K562 (cell line): ENCODE measurements around the gene TCFL5. TPM values are rescaled to one million over a fixed set of nuclear protein-coding genes. Genes with fewer than 3 reads are reported as not detected.

ENCODE experiments used
- ATAC-seq: fragments of 200-7000 bp; cut with Tn5 transposase; 3 replicates; pipeline ENCODE4 v1.9.1; 2020; ENCODE audit warnings: moderate library complexity
- BruUV-seq: library from RNA; stranded (reverse); fragments of 400-500 nt; replicated peaks from 2 replicates; lab custom pipeline; 2021; lab: Mats Ljungman, UMichigan
- CTCF ChIA-PET: fragments of 300-600 bp; formaldehyde crosslinking; extraction: SDS; loops from one replicate; lab custom pipeline; 2021; ENCODE audit warnings: low intra/inter-chr PET ratio; lab: Yijun Ruan, JAX
- POLR2A ChIA-PET: fragments of 300-600, 350-650 bp; sonication (Branson Sonifier 250); formaldehyde crosslinking; extraction: SDS; loops from one replicate; lab custom pipeline; 2021; ENCODE audit warnings: antibody characterized with exemption, inconsistent platforms; lab: Yijun Ruan, JAX
- DNase-seq, 4 experiments: peaks; one replicate each; pipeline versions ENCODE4 v3.0.0 to v3.0.0-alpha.2; 2011 to 2018; ENCODE audit warnings: low spot score in 3 of 4, mixed read lengths in 3 of 4; ENCODE audit errors: extremely low read depth in 1 of 4
- FAIRE-seq: peaks from 2 replicates; lab custom pipeline; 2011; peaks lifted over from hg19 to GRCh38; lab: Jason Lieb, UNC
- H2AFZ ChIP-seq: 2 replicates; pipeline ENCODE4 v1.6.0; 2011; ENCODE audit warnings: low read depth, low read length, control low read depth, inconsistent platforms
- H3K27ac ChIP-seq: fragments of 200-600 bp; 3 replicates; pipeline ENCODE4 v1.8.0; 2011; ENCODE audit warnings: low read depth, mild to moderate bottlenecking, control low read depth, inconsistent platforms, low read length, moderate library complexity, mixed read lengths; ENCODE audit errors: extremely low read depth
- H3K27me3 ChIP-seq, 2 experiments: fragments of 300-600 bp in 1 of 2; 2 replicates in 1 of 2; 3 replicates in 1 of 2; pipeline versions ENCODE4 v1.6.0 to v1.8.0; 2011; ENCODE audit warnings: inconsistent platforms in 2 of 2, low read length in 2 of 2, mild to moderate bottlenecking in 1 of 2, mixed read lengths in 1 of 2, moderate library complexity in 1 of 2; ENCODE audit not compliant: control insufficient read depth in 2 of 2, insufficient read depth in 2 of 2
- H3K36me3 ChIP-seq: fragments of 300-600 bp; 3 replicates; pipeline ENCODE4 v1.8.0; 2011; ENCODE audit warnings: mild to moderate bottlenecking, low read length, inconsistent platforms; ENCODE audit not compliant: control insufficient read depth, insufficient read depth
- H3K4me1 ChIP-seq, 2 experiments: fragments of 200-600 bp in 1 of 2; replicated peaks in 1 of 2; 2 replicates in 1 of 2; 3 replicates in 1 of 2; pipeline versions ENCODE4 v1.5.1 to v1.8.0; 2011; ENCODE audit warnings: inconsistent platforms in 2 of 2, low read length in 2 of 2, mild to moderate bottlenecking in 1 of 2, mixed read lengths in 1 of 2, moderate library complexity in 1 of 2; ENCODE audit not compliant: control insufficient read depth in 2 of 2, insufficient read depth in 2 of 2
- H3K4me2 ChIP-seq: 2 replicates; pipeline ENCODE4 v1.6.1; 2011; ENCODE audit warnings: low read length, control low read depth, inconsistent platforms, mixed read lengths; ENCODE audit not compliant: insufficient read depth
- H3K4me3 ChIP-seq: fragments of 200-600 bp; sonication (generic), shearing (Covaris generic); 2 replicates; pipeline ENCODE4 v1.5.1; 2016; ENCODE audit warnings: control low read depth, inconsistent platforms
- H3K79me2 ChIP-seq: fragments of 200-600 bp; 3 replicates; pipeline ENCODE4 v1.8.0; 2011; ENCODE audit warnings: low read length, inconsistent platforms; ENCODE audit not compliant: control insufficient read depth, insufficient read depth
- H3K9ac ChIP-seq, 2 experiments: 2 replicates each; pipeline versions ENCODE4 v1.6.0 to v1.6.1; 2011; ENCODE audit warnings: low read depth in 2 of 2, low read length in 2 of 2, control low read depth in 1 of 2, inconsistent platforms in 1 of 2, mild to moderate bottlenecking in 1 of 2, mixed read lengths in 1 of 2; ENCODE audit not compliant: insufficient read depth in 1 of 2
- H3K9me1 ChIP-seq: one replicate; pipeline ENCODE4 v1.6.0; 2011; ENCODE audit warnings: inconsistent platforms, mild to moderate bottlenecking, low read length, moderate library complexity; ENCODE audit not compliant: control insufficient read depth, insufficient read depth
- H3K9me3 ChIP-seq: replicated peaks from 2 replicates; pipeline ENCODE4 v1.5.1; 2011; ENCODE audit warnings: low read depth, low read length, inconsistent platforms; ENCODE audit not compliant: control insufficient read depth, insufficient read depth
- H4K20me1 ChIP-seq: replicated peaks from 2 replicates; pipeline ENCODE4 v1.6.1; 2011; ENCODE audit warnings: low read length, inconsistent platforms, mixed read lengths; ENCODE audit not compliant: control insufficient read depth, insufficient read depth
- TAF15 ChIP-seq: fragments of 200-400 bp; formaldehyde crosslinking; IDR thresholded peaks from 2 replicates; pipeline ENCODE4 v1.6.1; 2017; ENCODE audit warnings: mild to moderate bottlenecking, low read depth, low read length, moderate library complexity
- WGBS: fragments of 100-300 bp; shearing (Covaris generic); methylation state at CpG from one replicate; pipeline ENCODE4 v1.1.6; 2016; ENCODE audit warnings: low coverage, mixed read lengths; ENCODE audit not compliant: insufficient coverage; ENCODE audit errors: missing lambda C conversion rate; 5-methylcytosine and 5-hydroxymethylcytosine counted together
- in situ Hi-C: fragments of 300-500 bp; cut with MboI; formaldehyde crosslinking; loops from 4 replicates; pipeline ENCODE4 v1.15.0; 2018; ENCODE audit warnings: inconsistent platforms, mixed read lengths
- intact Hi-C: fragments of 100-400 bp; cut with micrococcal nuclease; formaldehyde crosslinking; loops from 2 replicates; pipeline ENCODE4 v1.14.2; 2022
- polyA plus RNA-seq, 8 experiments: library from polyadenylated mRNA; depleted of rRNA in 4 of 8; stranded (reverse) in 5 of 8; unstranded in 3 of 8; fragments of >200 nt; fragmentation: Nextera tagmentation in 2 of 8; fragmentation: Illumina TruSeq in 1 of 8; extraction: Ambion mirVana in 2 of 8; extraction: Trizol in 1 of 8; gene quantifications; 2 replicates each; pipeline versions ENCODE4 v1.2.1 to v1.2.3, GENCODE V29; 2011 to 2014; ENCODE audit warnings: inconsistent platforms in 1 of 8, missing spikeins in 1 of 8
- total RNA-seq, 7 experiments: library from RNA; depleted of rRNA in 6 of 7; stranded (reverse); fragments of >200 nt in 6 of 7; fragmentation: Illumina TruSeq in 2 of 7; extraction: Trizol in 2 of 7; gene quantifications; 2 replicates each; pipeline versions ENCODE4 v1.2.1 to v1.2.3, GENCODE V29; 2011 to 2021; ENCODE audit warnings: low replicate concordance in 1 of 7
- TF ChIP-seq, protein P1 (sequence below), 2 experiments: IDR thresholded peaks in 1 of 2; conservative IDR thresholded peaks in 1 of 2; 2 replicates each; pipeline ENCODE4 v1.6.1; 2016; ENCODE audit warnings: low read depth in 2 of 2, mild to moderate bottlenecking in 1 of 2, missing compliant biosample characterization in 1 of 2, missing genetic modification characterization in 1 of 2, moderate library complexity in 1 of 2

Gene TCFL5
- total and polyA plus RNA-seq, 9 of the 15 experiments (the other 6 are each of a cell fraction or from before 2014, with no cell fraction given): 1.00 to 12.6 (median 9.1) TPM

DNA sequence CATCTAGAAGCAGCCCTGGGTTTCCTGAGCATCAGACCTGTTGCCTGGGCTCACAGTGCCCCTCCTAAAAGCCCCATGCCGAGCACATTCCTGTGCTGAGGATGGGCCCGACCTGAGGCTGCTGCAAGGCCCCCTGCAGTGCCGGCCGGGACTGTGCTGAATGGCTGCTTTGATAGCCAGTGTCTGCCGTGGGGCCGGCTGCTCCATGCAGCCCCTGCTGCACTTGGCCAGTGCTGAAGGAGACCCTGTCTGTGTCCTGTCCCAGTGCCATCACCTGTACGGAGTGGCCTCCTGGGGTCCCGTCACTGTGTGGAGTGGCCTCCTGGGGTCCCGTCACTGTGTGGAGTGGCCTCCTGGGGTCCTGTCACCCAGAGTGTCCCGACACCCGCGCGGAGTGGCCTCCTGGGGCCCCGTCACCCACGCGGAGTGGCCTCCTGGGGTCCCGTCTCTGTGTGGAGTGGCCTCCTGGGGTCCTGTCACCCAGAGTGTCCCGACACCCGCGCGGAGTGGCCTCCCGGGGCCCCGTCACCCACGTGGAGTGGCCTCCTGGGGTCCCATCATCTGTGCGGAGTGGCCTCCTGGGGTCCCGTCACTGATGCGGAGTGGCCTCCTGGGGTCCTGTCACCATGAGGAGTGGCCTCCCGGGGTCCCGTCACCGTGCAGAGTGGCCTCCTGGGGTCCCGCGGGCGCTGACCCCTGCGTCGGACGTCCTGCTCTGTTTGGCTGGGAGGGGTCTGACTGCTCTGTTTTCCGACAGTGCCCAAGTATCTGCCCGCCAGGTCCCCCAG, 37.7 kb downstream of the TCFL5 start:
- TF ChIP-seq TAF15: 0 out of 2 replicates have a peak, but pooled peaks have one; percentile 7
- TF ChIP-seq, protein P1, sequence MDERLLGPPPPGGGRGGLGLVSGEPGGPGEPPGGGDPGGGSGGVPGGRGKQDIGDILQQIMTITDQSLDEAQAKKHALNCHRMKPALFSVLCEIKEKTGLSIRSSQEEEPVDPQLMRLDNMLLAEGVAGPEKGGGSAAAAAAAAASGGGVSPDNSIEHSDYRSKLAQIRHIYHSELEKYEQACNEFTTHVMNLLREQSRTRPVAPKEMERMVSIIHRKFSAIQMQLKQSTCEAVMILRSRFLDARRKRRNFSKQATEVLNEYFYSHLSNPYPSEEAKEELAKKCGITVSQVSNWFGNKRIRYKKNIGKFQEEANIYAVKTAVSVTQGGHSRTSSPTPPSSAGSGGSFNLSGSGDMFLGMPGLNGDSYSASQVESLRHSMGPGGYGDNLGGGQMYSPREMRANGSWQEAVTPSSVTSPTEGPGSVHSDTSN (CRISPR knock-in tag; IDR thresholded peaks at IDR 0.05; ENCODE audit: low read depth): no peak
- TF ChIP-seq, protein P1 (tag; conservative IDR thresholded peaks at IDR 0.05; ENCODE audit: low read depth): no peak
- no peak for FAIRE-seq

More for the DNA sequence above, 37.7 kb downstream of the TCFL5 start:
- ATAC-seq: no peak
- peak overlapping the region in 1 of 2 experiments; percentile 88; a peak in 3 of 4 replicates for H3K9ac ChIP-seq
- H4K20me1 ChIP-seq: 0 out of 2 replicates have a peak, but pooled peaks cover 3% of the 10 kb centered on the region
- intact Hi-C loops: loop anchor here (2.0 to 10.0 kb wide), 4 partner anchors 23 to 77 kb away; no protein-coding TSS in a partner anchor
- no peaks in the 10 kb centered on the region for H3K36me3 ChIP-seq
- POLR2A ChIA-PET: interaction anchor here (0.6 to 1.5 kb wide), 5 partner anchors 17 to 309 kb away, joined by 3 to 6 read pairs (median 3); partner anchors contain the start of gene GID8
- in situ Hi-C loops: loop anchor here (10.0 kb wide), 1 partner anchor 191 kb away; no protein-coding TSS in a partner anchor
- WGBS: 86% methylated on average over 23 of the region's 38 CpGs
- H3K79me2 ChIP-seq: no peaks in the 10 kb centered on the region
- DNase-seq: no peak
- no peaks in the 10 kb centered on the region for H3K27me3 ChIP-seq
- peak overlapping the region; percentile 55; the same call in 1 of the 2 replicates for H2AFZ ChIP-seq
- CTCF ChIA-PET: interaction anchor here (0.9 to 2.7 kb wide), 3 partner anchors 16 to 185 kb away, joined by 4 to 18 read pairs (median 7); no protein-coding TSS in a partner anchor
- no peaks in the 10 kb centered on the region for H3K9me1 ChIP-seq
- H3K4me3 ChIP-seq: no peak overlapping the region
- H3K4me1 ChIP-seq: peaks cover 12 to 100% of the 10 kb centered on the region in 2 experiments
- no peaks in the 10 kb centered on the region for H3K9me3 ChIP-seq
- BruUV-seq: no TSS peak
- H3K27ac ChIP-seq: no peak overlapping the region; the same call in 2 of the 3 replicates
- H3K4me2 ChIP-seq: no peak overlapping the region
